ENCODE data around the gene CDX2. TPM values are rescaled to one million over a fixed set of nuclear protein-coding genes. Genes with fewer than 3 reads are reported as not detected.

CDX2 gene
- total and polyA plus RNA-seq, 2 experiments from 2014 or later = not detected

DNA sequence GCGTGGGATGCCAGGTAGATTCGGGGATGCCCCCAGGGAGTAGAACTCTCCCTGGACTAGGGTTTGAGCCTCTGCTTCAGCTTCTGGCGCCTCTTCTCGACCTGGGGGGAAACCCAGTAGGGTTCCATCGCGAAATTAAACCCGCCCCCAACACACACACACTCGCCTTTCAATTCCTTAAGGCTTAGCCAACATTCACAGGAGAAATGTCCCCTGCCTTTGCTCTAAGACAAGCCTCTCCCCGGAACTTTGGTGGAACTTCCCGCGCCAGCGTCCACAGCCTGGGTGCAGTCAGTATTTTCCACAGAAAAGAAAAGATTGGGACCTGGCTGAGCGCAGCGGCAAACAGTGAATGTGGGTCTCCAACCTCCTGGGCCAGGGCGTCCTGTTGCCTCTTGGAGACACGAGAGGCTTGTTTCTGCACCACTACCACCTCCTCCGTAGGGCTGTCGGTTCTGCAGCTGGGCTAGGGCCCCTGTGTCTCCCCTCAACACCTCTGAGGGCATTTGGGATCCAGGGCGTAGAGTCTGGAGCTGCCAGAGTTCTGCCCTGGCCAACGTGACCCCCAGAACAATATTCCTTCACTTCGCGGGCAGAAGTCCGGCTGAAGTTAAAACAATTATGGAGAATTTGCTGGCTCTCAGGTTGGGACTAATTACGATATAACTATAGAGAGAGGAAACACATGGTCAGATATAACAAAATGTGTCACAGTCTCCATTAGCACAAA, 46.1 kb downstream of the CDX2 start:
- H3K27me3 Mint-ChIP-seq (ENCODE audit: insufficient read depth, low read depth, poor library complexity) = peaks cover 98% of the 10 kb centered on the region
- Histone ChIP-seq H3K4me2 (peak overlapping the region; percentile 60), H3K4me1 (ENCODE audit: insufficient read depth) (peaks cover 37% of the 10 kb centered on the region; the same call in 1 of the 2 replicates), H3K27ac (ENCODE audit: low read depth) (no peak overlapping the region), H2AFZ (no peak overlapping the region), H3F3A (replicated peaks; ENCODE audit: low read depth) (peaks cover 51% of the 10 kb centered on the region), H3K9me2 (ENCODE audit: insufficient read depth) (no peaks in the 10 kb centered on the region), H3K27me3 (ENCODE audit: insufficient read depth) (peaks cover 100% of the 10 kb centered on the region), H3K36me3 (ENCODE audit: insufficient read depth) (no peaks in the 10 kb centered on the region), H3K79me2 (replicated peaks; ENCODE audit: insufficient read depth) (no peaks in the 10 kb centered on the region), H4K20me1 (replicated peaks; ENCODE audit: insufficient read depth) (peaks cover 55% of the 10 kb centered on the region), H3K4me3 (peak overlapping the region; percentile 20; the same call in 1 of the 2 replicates)
- H3K36me3 Mint-ChIP-seq (ENCODE audit: low read depth) = no peaks in the 10 kb centered on the region; the same call in 2 of the 3 replicates
- peak overlapping the region; percentile 1; the same call in 1 of the 3 replicates for H3K4me3 Mint-ChIP-seq
- ATAC-seq (no peak), DNase-seq (ENCODE audit: low spot score) (peak; percentile 19)
- TF ChIP-seq, protein P1, sequence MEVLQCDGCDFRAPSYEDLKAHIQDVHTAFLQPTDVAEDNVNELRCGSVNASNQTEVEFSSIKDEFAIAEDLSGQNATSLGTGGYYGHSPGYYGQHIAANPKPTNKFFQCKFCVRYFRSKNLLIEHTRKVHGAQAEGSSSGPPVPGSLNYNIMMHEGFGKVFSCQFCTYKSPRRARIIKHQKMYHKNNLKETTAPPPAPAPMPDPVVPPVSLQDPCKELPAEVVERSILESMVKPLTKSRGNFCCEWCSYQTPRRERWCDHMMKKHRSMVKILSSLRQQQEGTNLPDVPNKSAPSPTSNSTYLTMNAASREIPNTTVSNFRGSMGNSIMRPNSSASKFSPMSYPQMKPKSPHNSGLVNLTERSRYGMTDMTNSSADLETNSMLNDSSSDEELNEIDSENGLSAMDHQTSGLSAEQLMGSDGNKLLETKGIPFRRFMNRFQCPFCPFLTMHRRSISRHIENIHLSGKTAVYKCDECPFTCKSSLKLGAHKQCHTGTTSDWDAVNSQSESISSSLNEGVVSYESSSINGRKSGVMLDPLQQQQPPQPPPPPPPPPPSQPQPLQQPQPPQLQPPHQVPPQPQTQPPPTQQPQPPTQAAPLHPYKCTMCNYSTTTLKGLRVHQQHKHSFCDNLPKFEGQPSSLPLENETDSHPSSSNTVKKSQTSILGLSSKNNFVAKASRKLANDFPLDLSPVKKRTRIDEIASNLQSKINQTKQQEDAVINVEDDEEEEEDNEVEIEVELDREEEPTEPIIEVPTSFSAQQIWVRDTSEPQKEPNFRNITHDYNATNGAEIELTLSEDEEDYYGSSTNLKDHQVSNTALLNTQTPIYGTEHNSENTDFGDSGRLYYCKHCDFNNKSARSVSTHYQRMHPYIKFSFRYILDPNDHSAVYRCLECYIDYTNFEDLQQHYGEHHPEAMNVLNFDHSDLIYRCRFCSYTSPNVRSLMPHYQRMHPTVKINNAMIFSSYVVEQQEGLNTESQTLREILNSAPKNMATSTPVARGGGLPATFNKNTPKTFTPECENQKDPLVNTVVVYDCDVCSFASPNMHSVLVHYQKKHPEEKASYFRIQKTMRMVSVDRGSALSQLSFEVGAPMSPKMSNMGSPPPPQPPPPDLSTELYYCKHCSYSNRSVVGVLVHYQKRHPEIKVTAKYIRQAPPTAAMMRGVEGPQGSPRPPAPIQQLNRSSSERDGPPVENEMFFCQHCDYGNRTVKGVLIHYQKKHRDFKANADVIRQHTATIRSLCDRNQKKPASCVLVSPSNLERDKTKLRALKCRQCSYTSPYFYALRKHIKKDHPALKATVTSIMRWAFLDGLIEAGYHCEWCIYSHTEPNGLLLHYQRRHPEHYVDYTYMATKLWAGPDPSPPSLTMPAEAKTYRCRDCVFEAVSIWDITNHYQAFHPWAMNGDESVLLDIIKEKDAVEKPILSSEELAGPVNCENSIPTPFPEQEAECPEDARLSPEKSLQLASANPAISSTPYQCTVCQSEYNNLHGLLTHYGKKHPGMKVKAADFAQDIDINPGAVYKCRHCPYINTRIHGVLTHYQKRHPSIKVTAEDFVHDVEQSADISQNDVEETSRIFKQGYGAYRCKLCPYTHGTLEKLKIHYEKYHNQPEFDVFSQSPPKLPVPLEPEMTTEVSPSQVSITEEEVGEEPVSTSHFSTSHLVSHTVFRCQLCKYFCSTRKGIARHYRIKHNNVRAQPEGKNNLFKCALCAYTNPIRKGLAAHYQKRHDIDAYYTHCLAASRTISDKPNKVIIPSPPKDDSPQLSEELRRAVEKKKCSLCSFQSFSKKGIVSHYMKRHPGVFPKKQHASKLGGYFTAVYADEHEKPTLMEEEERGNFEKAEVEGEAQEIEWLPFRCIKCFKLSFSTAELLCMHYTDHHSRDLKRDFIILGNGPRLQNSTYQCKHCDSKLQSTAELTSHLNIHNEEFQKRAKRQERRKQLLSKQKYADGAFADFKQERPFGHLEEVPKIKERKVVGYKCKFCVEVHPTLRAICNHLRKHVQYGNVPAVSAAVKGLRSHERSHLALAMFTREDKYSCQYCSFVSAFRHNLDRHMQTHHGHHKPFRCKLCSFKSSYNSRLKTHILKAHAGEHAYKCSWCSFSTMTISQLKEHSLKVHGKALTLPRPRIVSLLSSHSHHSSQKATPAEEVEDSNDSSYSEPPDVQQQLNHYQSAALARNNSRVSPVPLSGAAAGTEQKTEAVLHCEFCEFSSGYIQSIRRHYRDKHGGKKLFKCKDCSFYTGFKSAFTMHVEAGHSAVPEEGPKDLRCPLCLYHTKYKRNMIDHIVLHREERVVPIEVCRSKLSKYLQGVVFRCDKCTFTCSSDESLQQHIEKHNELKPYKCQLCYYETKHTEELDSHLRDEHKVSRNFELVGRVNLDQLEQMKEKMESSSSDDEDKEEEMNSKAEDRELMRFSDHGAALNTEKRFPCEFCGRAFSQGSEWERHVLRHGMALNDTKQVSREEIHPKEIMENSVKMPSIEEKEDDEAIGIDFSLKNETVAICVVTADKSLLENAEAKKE (CRISPR knock-in tag; IDR thresholded peaks at IDR 0.05) = no peak
- no peak for TF ChIP-seq ZNF331 (CRISPR knock-in tag; IDR thresholded peaks at IDR 0.05; ENCODE audit: low read depth)
- no peak for TF ChIP-seq CREB1 (CRISPR knock-in tag; IDR thresholded peaks at IDR 0.05; ENCODE audit: low read depth)
- peak; percentile 42 for TF ChIP-seq EZH2phosphoT487 (IDR thresholded peaks at IDR 0.05; ENCODE audit: unreplicated experiment)
- peak; percentile 32 for TF ChIP-seq EZH2 (IDR thresholded peaks at IDR 0.05; ENCODE audit: low read depth, unreplicated experiment)
- peaks cover 9% of the 10 kb centered on the region; the same call in 1 of the 3 replicates for H3K9me3 Mint-ChIP-seq
- peaks cover 45% of the 10 kb centered on the region for H3K4me1 Mint-ChIP-seq
- no peak overlapping the region for H3K27ac Mint-ChIP-seq
